H9 (cell line): Measurements from ENCODE around the gene DCLK2. TPM values are rescaled to one million over a fixed set of nuclear protein-coding genes. Genes with fewer than 3 reads are reported as not detected.

Source experiments
- DNase-seq: peaks from one replicate; pipeline ENCODE4 v3.0.0-alpha.2; 2017
- H2AFZ ChIP-seq: one replicate; pipeline ENCODE4 v1.6.1; 2013; ENCODE audit warnings: mild to moderate bottlenecking, low read length, control low read depth, moderate library complexity
- H2AK5ac ChIP-seq: 2 replicates; pipeline ENCODE4 v1.6.1; 2013; ENCODE audit warnings: low read length, control low read depth, mixed read lengths; ENCODE audit not compliant: insufficient read length
- H2BK120ac ChIP-seq: one replicate; pipeline ENCODE4 v1.6.1; 2013; ENCODE audit warnings: low read depth, mild to moderate bottlenecking, low read length, control low read depth, inconsistent platforms; ENCODE audit not compliant: poor library complexity, severe bottlenecking
- H2BK12ac ChIP-seq: 2 replicates; pipeline ENCODE4 v1.6.1; 2013; ENCODE audit warnings: low read length, control low read depth, mixed read lengths, low read depth; ENCODE audit not compliant: insufficient read length
- H2BK15ac ChIP-seq: 2 replicates; pipeline ENCODE4 v1.6.1; 2013; ENCODE audit warnings: low read depth, low read length, control low read depth
- H2BK20ac ChIP-seq: one replicate; pipeline ENCODE4 v1.6.1; 2013; ENCODE audit warnings: low read depth, mild to moderate bottlenecking, low read length, control low read depth, inconsistent platforms; ENCODE audit not compliant: poor library complexity, severe bottlenecking
- H2BK5ac ChIP-seq: 2 replicates; pipeline ENCODE4 v1.6.1; 2013; ENCODE audit warnings: low read length, control low read depth, mixed read lengths; ENCODE audit not compliant: insufficient read length
- H3K14ac ChIP-seq: 2 replicates; pipeline ENCODE4 v1.6.1; 2013; ENCODE audit warnings: low read length, control low read depth; ENCODE audit not compliant: insufficient read depth
- H3K18ac ChIP-seq: 2 replicates; pipeline ENCODE4 v1.6.1; 2013; ENCODE audit warnings: low read depth, mild to moderate bottlenecking, mixed read lengths, low read length, control low read depth; ENCODE audit not compliant: insufficient read length
- H3K23ac ChIP-seq: 2 replicates; pipeline ENCODE4 v1.6.1; 2013; ENCODE audit warnings: low read length, control low read depth, mixed read lengths, low read depth; ENCODE audit not compliant: insufficient read length
- H3K23me2 ChIP-seq: 2 replicates; pipeline ENCODE4 v1.6.1; 2013; ENCODE audit warnings: low read depth, mild to moderate bottlenecking, mixed read lengths, low read length, control low read depth; ENCODE audit not compliant: insufficient read length, poor library complexity, severe bottlenecking
- H3K27ac ChIP-seq: 2 replicates; pipeline ENCODE4 v1.5.1; 2013; ENCODE audit warnings: low read length, control low read depth, mixed read lengths, low read depth; ENCODE audit not compliant: insufficient read length
- H3K27me3 ChIP-seq: 2 replicates; pipeline ENCODE4 v1.6.1; 2013; ENCODE audit warnings: low read length, control low read depth, inconsistent platforms; ENCODE audit not compliant: insufficient read depth
- H3K4ac ChIP-seq: 2 replicates; pipeline ENCODE4 v1.6.1; 2013; ENCODE audit warnings: low read depth, mild to moderate bottlenecking, control low read depth, inconsistent platforms, low read length, moderate library complexity
- H3K4me1 ChIP-seq: 2 replicates; pipeline ENCODE4 v1.6.1; 2013; ENCODE audit warnings: low read length, control low read depth, inconsistent platforms; ENCODE audit not compliant: insufficient read depth
- H3K4me2 ChIP-seq: 2 replicates; pipeline ENCODE4 v1.6.1; 2013; ENCODE audit warnings: low read length, control low read depth, mixed read lengths; ENCODE audit not compliant: insufficient read length, insufficient read depth
- H3K56ac ChIP-seq: 2 replicates; pipeline ENCODE4 v1.6.1; 2013; ENCODE audit warnings: low read depth, mild to moderate bottlenecking, mixed read lengths, low read length, control low read depth; ENCODE audit not compliant: insufficient read length
- H3K79me1 ChIP-seq: 2 replicates; pipeline ENCODE4 v1.6.1; 2013; ENCODE audit warnings: low read depth, mild to moderate bottlenecking, moderate library complexity, low read length, control low read depth, inconsistent platforms; ENCODE audit not compliant: insufficient read depth, poor library complexity, severe bottlenecking
- H3K79me2 ChIP-seq: 2 replicates; pipeline ENCODE4 v1.6.1; 2013; ENCODE audit warnings: low read length, control low read depth, inconsistent platforms; ENCODE audit not compliant: insufficient read depth
- H3K9ac ChIP-seq: 2 replicates; pipeline ENCODE4 v1.6.1; 2013; ENCODE audit warnings: low read length, control low read depth, mixed read lengths; ENCODE audit not compliant: insufficient read length; ENCODE audit errors: extremely low read depth
- H3K9me3 ChIP-seq: one replicate; pipeline ENCODE4 v1.6.1; 2013; ENCODE audit warnings: low read depth, low read length, inconsistent platforms; ENCODE audit not compliant: control insufficient read depth
- H3T11ph ChIP-seq: one replicate; pipeline ENCODE4 v1.6.1; 2013; ENCODE audit warnings: mild to moderate bottlenecking, low read length, control low read depth, inconsistent platforms
- H4K20me1 ChIP-seq: one replicate; pipeline ENCODE4 v1.6.1; 2013; ENCODE audit not compliant: control insufficient read depth, insufficient read length, insufficient read depth
- H4K5ac ChIP-seq: 2 replicates; pipeline ENCODE4 v1.6.1; 2013; ENCODE audit warnings: low read depth, mild to moderate bottlenecking, mixed read lengths, low read length, control low read depth; ENCODE audit not compliant: insufficient read length
- H4K8ac ChIP-seq: replicated peaks from 2 replicates; pipeline ENCODE4 v1.6.1; 2013; ENCODE audit warnings: low read length, control low read depth, mixed read lengths, low read depth; ENCODE audit not compliant: insufficient read length
- H4K91ac ChIP-seq: 2 replicates; pipeline ENCODE4 v1.6.1; 2013; ENCODE audit warnings: low read depth, mild to moderate bottlenecking, moderate library complexity, mixed read lengths, low read length, control low read depth; ENCODE audit not compliant: insufficient read length
- H3K27ac Mint-ChIP-seq, 3 experiments: 2 replicates in 2 of 3; 3 replicates in 1 of 3; pipeline ENCODE4 v1.8.0; 2020 to 2021; ENCODE audit warnings: mixed read lengths in 3 of 3, mild to moderate bottlenecking in 1 of 3, moderate library complexity in 1 of 3
- H3K27me3 Mint-ChIP-seq: 2 replicates; pipeline ENCODE4 v1.8.0; 2021; ENCODE audit warnings: low read depth, mild to moderate bottlenecking, moderate library complexity, mixed read lengths
- H3K36me3 Mint-ChIP-seq, 3 experiments: 2 replicates in 2 of 3; 3 replicates in 1 of 3; pipeline ENCODE4 v1.8.0; 2020 to 2021; ENCODE audit warnings: low read depth in 3 of 3, mixed read lengths in 3 of 3; ENCODE audit not compliant: insufficient read depth in 1 of 3
- H3K4me1 Mint-ChIP-seq, 2 experiments: 2 replicates each; pipeline ENCODE4 v1.8.0; 2020; ENCODE audit warnings: mixed read lengths in 2 of 2
- H3K4me3 Mint-ChIP-seq, 2 experiments: 2 replicates in 1 of 2; 3 replicates in 1 of 2; pipeline ENCODE4 v1.8.0; 2020 to 2021; ENCODE audit warnings: mild to moderate bottlenecking in 2 of 2, mixed read lengths in 2 of 2, moderate library complexity in 1 of 2
- H3K9me3 Mint-ChIP-seq, 2 experiments: 2 replicates in 1 of 2; 3 replicates in 1 of 2; pipeline ENCODE4 v1.8.0; 2020; ENCODE audit warnings: mild to moderate bottlenecking in 2 of 2, mixed read lengths in 2 of 2, moderate library complexity in 1 of 2
- CTCF ChIP-seq: fragments of 200-600 bp; sonication (generic); conservative IDR thresholded peaks from 3 replicates; pipeline ENCODE4 v1.8.0; 2021; ENCODE audit warnings: antibody characterized with exemption, mild to moderate bottlenecking
- WGBS: extraction: QIAGEN DNeasy Blood & Tissue Kit; methylation state at CpG from one replicate; pipeline ENCODE4 v1.1.7; 2013; ENCODE audit warnings: missing lambda C conversion rate, low lambda C conversion rate, mixed read lengths; ENCODE audit not compliant: insufficient read length; ENCODE audit errors: extremely low coverage; 5-methylcytosine and 5-hydroxymethylcytosine counted together
- total RNA-seq: library from RNA; stranded (reverse); gene quantifications from 2 replicates; pipeline ENCODE4 v1.2.1, GENCODE V29; 2021

The DCLK2 gene
- total RNA-seq, 1 experiment from 2014 or later: 0.33 TPM

GRCh38 chr4:150289198-150289597 lies 211.0 kb downstream of the DCLK2 start:
- Histone ChIP-seq H4K20me1 (no peaks in the 10 kb centered on the region), H2AK5ac (no peak overlapping the region), H3K4me2 (no peak overlapping the region), H3K23ac (no peak overlapping the region), H3K23me2 (no peaks in the 10 kb centered on the region), H4K8ac (no peak overlapping the region), H2BK5ac (no peak overlapping the region), H3K4me1 (no peaks in the 10 kb centered on the region), H3K18ac (no peak overlapping the region), H3K79me1 (no peaks in the 10 kb centered on the region), H3K79me2 (no peaks in the 10 kb centered on the region), H2AFZ (no peak overlapping the region), H2BK15ac (no peak overlapping the region), H3T11ph (no peak overlapping the region), H3K27me3 (no peaks in the 10 kb centered on the region), H4K5ac (no peak overlapping the region), H3K4ac (no peak overlapping the region), H3K9ac (no peak overlapping the region), H2BK120ac (no peak overlapping the region), H3K27ac (no peak overlapping the region), H2BK12ac (no peak overlapping the region), H4K91ac (no peak overlapping the region), H3K9me3 (no peaks in the 10 kb centered on the region), H3K14ac (no peak overlapping the region), H3K56ac (no peak overlapping the region), H2BK20ac (no peak overlapping the region)
- no peak for TF ChIP-seq CTCF
- Mint-ChIP-seq H3K9me3 (peaks cover 0 to 4% of the 10 kb centered on the region in 2 experiments; a peak in 1 of 5 replicates), H3K4me3 (no peak overlapping the region), H3K27ac (no peak overlapping the region), H3K4me1 (peaks cover 0 to 3% of the 10 kb centered on the region in 2 experiments; a peak in 1 of 4 replicates), H3K27me3 (no peaks in the 10 kb centered on the region), H3K36me3 (peaks cover 0 to 4% (median 2%) of the 10 kb centered on the region in 3 experiments; a peak in 2 of 7 replicates)
- no CpG with 5 or more reads among the region's 2 CpGs for WGBS
- DNase-seq: no peak
